IPS-20b (cell line): ENCODE results near the gene BIN1.

Experiments
- H3K27ac ChIP-seq: one replicate; pipeline ENCODE4 v1.5.1; 2013; ENCODE audit warnings: low read length
- H3K27me3 ChIP-seq: 2 replicates; pipeline ENCODE4 v1.6.1; 2013; ENCODE audit warnings: mild to moderate bottlenecking, low read length, inconsistent platforms; ENCODE audit not compliant: insufficient read depth
- H3K36me3 ChIP-seq: 2 replicates; pipeline ENCODE4 v1.6.1; 2013; ENCODE audit warnings: low read depth, mild to moderate bottlenecking, inconsistent platforms, low read length, moderate library complexity; ENCODE audit not compliant: insufficient read depth
- H3K4me1 ChIP-seq: 2 replicates; pipeline ENCODE4 v1.6.1; 2013; ENCODE audit warnings: mild to moderate bottlenecking, control low read depth, inconsistent platforms, low read length, moderate library complexity; ENCODE audit not compliant: insufficient read depth
- H3K4me3 ChIP-seq: 2 replicates; pipeline ENCODE4 v1.5.1; 2013; ENCODE audit warnings: mild to moderate bottlenecking, low read length, inconsistent platforms
- H3K9ac ChIP-seq: 2 replicates; pipeline ENCODE4 v1.6.1; 2013; ENCODE audit warnings: low read depth, mild to moderate bottlenecking, inconsistent platforms, low read length, moderate library complexity
- H3K9me3 ChIP-seq: 2 replicates; pipeline ENCODE4 v1.6.1; 2013; ENCODE audit warnings: mild to moderate bottlenecking, low read depth, low read length, inconsistent platforms; ENCODE audit not compliant: insufficient read depth

Gene BIN1

DNA sequence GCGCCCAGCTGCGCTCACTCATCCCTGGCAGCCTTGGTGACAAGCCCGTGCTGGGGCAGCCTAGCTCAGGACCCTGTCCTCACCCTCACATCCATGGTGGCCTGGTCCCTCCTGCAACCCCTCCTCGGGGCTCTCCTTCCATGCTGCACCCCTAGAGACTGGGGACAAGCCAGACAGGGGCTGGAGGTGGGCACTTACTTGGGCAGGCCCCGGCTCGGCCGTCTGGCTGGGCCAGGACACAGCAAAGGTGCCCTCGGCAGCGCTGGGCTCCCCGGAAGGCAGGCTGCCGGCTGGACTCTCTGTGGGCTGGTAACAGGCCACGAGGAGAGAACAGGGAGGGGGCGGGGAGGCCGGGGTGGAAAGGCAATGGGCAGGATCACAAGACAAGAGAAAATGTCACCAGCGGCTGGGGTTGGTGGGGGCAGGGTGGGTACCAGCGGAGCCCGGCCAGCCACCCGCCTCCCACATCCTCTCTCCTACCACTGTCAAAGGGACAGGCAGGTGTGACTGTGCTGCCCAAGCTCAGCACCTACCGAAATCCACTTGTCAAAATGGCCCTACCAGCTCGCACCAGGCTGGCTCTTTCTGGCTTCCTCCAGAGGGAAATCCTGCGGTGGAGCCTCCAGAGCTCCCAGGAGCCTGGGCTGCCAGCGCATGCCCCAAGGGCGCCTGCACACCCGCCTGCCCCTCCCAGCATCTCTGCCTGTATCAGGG is 54.7 kb downstream of the BIN1 start:
- H3K27me3 ChIP-seq, result no peaks in the 10 kb centered on the region
- no peak overlapping the region for H3K9ac ChIP-seq
- H3K9me3 ChIP-seq, result no peaks in the 10 kb centered on the region
- no peaks in the 10 kb centered on the region for H3K36me3 ChIP-seq
- H3K4me1 ChIP-seq, result no peaks in the 10 kb centered on the region
- no peak overlapping the region for H3K4me3 ChIP-seq
- no peak overlapping the region for H3K27ac ChIP-seq

DNA sequence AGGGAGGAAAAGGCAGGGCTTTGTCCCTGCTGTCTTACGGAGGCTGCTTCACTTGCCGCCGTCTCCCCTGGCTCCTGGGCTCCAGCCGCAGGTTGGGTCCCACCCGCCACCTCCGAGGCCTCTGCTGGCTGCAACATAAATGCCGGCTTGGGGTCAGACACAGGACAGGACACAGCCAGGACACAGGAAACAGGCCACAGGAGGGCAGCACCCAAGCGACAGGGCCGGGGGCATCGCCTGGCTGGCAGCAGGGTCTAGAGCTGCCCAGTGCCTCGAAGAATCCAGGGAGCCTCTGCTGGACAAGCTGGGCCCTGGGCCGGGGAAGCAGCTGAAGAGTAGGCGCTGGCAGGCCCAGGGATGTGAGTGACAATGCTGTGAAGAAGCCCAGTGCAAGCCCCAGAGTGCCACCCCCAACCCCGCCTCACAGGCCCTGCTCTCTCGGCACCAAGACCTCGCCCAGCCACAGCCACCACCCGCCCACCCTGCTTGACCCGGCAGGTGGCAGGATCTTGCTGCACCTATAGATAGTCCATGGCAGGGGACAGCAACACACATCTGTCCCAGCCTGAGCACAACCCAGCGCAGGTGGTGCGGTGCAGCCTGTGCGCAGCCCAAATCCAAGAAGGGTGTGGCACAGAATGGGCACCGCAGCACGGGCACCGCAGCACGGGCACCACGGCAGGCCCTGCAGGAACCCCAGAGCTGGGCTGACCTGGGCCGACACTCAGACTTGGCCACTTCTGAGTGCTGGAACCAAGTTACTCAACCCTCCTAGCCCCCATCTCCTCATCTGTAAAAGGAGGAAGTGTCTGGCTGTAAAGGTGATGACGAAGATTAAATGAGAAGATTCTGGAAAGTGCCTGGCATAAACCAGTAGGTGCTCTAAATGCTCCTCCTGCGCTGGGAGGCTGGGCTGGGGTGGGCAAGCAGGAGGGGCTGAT is 55.6 kb downstream of the BIN1 start:
- Histone ChIP-seq H3K9me3 (no peaks in the 10 kb centered on the region), H3K36me3 (no peaks in the 10 kb centered on the region), H3K9ac (no peak overlapping the region), H3K4me1 (no peaks in the 10 kb centered on the region), H3K4me3 (no peak overlapping the region), H3K27me3 (no peaks in the 10 kb centered on the region), H3K27ac (no peak overlapping the region)

DNA sequence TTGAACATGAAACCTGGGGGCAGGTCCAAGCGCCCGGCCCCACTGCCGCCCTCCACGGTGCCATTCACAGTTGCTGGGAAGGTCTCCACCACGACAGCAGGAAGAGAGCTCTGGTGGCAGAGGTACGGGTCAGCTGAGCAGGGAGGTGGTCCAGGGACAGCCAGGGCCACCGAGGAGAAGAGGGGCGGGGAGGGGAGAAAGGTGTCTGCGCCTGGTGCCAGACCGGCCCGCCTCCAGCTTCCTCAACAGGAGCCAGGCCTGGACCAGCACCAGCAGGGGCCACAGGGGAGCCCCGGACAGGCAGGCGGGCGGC is 56.2 kb downstream of the BIN1 start:
- no peak overlapping the region for H3K4me3 ChIP-seq
- H3K9ac ChIP-seq, result no peak overlapping the region
- H3K4me1 ChIP-seq, result no peaks in the 10 kb centered on the region
- H3K27ac ChIP-seq, result no peak overlapping the region
- H3K9me3 ChIP-seq, result no peaks in the 10 kb centered on the region
- no peaks in the 10 kb centered on the region for H3K27me3 ChIP-seq
- no peaks in the 10 kb centered on the region for H3K36me3 ChIP-seq

DNA sequence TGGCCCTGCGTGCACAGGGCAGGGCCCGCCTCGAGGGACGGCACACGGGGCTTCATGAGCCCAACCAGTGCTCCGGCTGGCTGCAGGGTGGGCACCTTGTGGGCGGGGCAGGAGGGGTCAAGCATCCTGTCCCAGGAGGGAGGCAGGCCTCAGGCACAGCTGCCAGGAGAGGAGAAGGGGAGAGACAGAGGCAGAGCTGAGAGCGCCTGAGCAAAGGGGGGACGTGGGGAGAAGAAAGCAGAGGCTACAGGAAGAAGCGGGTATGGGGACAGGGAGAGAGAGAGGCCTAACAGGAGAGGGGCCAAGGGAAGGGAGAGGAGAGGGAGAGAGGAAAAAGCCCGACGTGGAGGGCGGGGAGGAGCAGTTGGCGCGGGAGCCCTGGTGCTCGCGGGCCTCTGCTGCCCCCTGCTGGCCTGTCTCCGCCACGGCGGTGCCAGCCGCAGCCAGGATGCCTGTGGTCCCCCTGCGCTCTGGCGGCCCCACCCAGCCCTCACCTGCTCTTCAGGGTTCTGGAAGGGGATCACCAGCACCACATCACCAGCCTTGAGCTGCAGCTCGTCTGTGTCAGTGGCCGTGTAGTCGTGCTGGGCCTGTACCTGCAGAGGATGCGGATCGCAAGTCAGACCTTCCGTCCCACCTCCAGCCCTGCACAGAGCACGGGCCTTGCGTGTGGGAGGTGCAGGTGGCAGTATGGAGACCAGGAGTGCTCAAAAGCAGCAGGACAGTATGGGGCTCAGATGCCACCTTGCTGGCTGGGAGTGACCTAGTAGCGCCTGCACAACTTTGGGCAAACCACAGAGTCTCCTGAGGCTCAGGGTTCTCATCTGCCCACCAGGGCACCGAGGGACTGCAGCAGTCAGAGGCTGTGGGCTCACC is 56.8 kb downstream of the BIN1 start:
- Histone ChIP-seq H3K9me3 (no peaks in the 10 kb centered on the region), H3K27me3 (no peaks in the 10 kb centered on the region), H3K4me3 (no peak overlapping the region), H3K27ac (no peak overlapping the region), H3K36me3 (no peaks in the 10 kb centered on the region), H3K9ac (no peak overlapping the region), H3K4me1 (no peaks in the 10 kb centered on the region)

DNA sequence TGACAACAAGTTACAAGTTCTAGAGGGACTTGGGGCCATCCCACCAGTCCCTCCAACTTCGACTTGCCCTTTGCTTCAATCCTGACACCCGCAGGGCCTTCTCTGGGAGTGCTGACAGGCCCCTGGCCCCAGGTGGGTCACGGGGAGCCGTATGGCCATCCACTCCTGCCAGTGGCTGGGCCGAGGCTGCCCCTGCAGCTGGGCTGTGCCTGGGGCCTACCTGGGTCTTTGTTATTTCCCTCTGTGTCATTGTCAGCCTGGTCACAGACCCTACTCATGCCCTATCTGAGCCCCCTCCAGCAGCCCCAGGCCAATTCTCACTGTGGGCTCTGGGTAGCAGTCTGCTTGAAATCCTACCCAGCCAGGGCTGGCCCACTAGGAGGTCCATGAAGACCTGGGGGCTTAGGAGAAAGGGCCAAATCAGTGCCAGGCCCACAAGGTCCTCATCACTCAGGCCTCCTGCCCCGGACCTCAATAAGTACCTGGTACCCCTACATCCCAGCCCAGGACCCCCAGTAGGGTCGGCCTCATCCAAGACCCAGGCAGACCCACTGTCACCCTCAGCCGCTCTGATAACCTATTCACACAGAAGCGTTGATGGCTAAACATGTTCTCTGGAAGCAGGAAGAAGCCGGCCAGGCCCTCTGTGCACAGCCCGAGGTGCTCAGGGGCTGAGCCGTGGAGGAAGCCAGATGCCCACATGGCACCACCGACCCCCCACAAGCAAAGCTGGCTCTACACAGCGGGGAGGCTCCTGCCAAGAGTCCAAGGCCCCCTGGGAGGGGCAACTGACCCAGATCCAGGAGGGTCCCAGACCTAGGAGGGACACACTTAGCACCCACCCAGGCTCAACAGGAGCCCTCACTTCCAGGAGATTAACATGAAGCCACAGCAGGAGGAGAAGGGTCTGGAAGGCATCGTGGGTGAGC is 57.7 kb downstream of the BIN1 start:
- Histone ChIP-seq H3K9me3 (no peaks in the 10 kb centered on the region), H3K36me3 (no peaks in the 10 kb centered on the region), H3K27ac (no peak overlapping the region), H3K4me3 (no peak overlapping the region), H3K27me3 (no peaks in the 10 kb centered on the region), H3K9ac (no peak overlapping the region), H3K4me1 (no peaks in the 10 kb centered on the region)

DNA sequence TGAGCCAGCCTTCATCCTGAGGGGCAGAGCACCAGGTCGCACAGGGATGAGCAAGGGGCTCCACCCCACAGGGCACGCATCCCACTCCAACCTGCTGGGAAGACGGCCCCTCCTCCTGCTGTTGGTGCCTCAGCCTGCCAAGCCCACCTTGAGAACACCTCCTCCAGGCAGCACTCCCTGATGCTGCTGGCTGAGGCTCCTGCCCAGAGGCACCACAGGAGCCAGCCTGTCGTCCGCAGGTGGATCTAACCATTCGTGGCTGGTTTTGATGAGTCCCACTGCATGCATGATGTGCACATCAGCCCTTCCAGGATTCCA is 58.4 kb downstream of the BIN1 start:
- Histone ChIP-seq H3K27ac (no peak overlapping the region), H3K9ac (no peak overlapping the region), H3K9me3 (no peaks in the 10 kb centered on the region), H3K27me3 (no peaks in the 10 kb centered on the region), H3K4me3 (no peak overlapping the region), H3K4me1 (no peaks in the 10 kb centered on the region), H3K36me3 (no peaks in the 10 kb centered on the region)

DNA sequence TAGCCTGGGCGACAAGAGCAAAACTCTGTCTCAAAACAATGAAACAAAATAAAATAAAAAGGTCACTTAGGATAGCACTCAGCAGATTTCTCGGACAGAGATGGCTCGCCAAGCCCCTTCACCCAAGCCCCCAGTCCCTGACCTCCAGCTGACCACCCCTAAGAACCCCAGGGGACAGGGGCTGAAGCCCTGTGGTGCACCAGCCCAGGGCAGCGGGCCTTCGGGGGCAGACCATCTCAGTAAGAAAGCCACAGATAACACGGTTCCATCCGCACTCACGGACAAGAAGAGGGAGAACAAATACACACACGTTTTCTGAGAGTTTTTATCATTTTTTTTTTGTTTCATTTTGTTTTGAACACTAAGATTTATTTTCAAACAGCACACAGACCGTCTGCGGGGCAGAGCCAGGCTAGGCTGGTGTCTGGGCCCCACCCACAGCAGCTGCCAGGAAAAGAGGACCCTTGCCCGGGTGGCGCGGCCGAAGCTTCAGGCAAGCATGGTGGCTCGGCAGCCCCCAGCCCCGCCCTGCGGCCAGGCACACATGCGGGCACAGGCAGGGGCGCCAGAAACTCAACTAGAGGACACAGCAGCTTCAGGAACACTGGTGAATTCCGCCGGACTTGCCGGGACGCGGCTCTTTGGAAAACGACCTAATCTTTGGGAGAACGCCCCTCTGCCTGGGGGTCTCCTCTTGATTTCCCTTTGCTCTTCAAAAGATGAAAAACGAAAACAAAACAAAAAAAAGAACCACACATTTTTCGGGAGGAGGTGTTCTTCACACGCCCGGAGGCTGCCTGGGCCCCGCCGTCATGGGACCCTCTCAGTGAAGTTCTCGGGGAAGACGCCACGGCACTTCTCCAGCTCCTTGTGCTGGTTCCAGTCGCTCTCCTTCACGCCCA is 59.0 kb downstream of the BIN1 start:
- Histone ChIP-seq H3K9me3 (no peaks in the 10 kb centered on the region), H3K9ac (no peak overlapping the region), H3K4me3 (no peak overlapping the region), H3K27me3 (no peaks in the 10 kb centered on the region), H3K4me1 (no peaks in the 10 kb centered on the region), H3K27ac (no peak overlapping the region), H3K36me3 (no peaks in the 10 kb centered on the region)

DNA sequence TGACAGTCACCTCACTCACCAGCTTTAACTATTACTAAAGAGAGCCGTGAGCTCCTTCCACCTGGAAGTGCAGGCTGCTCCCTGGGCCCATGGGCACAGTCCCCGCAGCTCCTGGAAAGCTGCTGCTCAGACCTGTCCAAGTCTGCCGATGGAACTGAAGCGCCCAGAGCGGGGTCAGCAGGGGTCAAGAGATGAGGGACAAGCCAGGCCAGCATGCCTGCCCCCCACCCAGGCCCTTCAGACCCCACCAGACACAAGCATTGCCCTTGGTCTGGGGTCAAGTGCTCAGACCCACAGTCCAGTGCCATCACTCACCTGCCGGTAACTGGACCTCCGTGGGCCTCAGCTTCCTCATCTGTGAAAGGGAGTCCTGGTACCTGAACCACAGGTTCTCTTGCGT is 59.9 kb downstream of the BIN1 start:
- Histone ChIP-seq H3K4me3 (no peak overlapping the region), H3K27ac (no peak overlapping the region), H3K9ac (no peak overlapping the region), H3K4me1 (no peaks in the 10 kb centered on the region), H3K27me3 (no peaks in the 10 kb centered on the region), H3K36me3 (no peaks in the 10 kb centered on the region), H3K9me3 (no peaks in the 10 kb centered on the region)

DNA sequence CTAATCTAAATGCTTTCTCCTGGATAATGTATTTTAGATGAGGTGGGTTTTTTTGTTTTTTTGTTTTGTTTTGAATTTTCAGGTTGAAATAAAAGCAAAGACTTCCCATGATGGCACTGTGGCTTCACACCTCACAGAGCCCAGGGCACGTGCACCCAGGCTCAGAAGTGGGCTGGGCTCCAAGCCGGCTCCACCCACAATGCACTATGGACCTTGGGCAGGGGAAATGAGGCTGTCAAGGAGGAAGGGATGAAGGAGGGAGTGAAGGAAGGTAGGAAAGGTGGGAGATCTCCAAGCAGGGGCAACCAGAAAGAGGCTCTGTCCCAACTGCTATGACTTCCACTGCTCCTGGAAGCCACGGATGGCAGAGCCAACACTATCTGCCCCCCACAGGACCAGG is 60.4 kb downstream of the BIN1 start:
- H3K9ac ChIP-seq, result no peak overlapping the region

DNA sequence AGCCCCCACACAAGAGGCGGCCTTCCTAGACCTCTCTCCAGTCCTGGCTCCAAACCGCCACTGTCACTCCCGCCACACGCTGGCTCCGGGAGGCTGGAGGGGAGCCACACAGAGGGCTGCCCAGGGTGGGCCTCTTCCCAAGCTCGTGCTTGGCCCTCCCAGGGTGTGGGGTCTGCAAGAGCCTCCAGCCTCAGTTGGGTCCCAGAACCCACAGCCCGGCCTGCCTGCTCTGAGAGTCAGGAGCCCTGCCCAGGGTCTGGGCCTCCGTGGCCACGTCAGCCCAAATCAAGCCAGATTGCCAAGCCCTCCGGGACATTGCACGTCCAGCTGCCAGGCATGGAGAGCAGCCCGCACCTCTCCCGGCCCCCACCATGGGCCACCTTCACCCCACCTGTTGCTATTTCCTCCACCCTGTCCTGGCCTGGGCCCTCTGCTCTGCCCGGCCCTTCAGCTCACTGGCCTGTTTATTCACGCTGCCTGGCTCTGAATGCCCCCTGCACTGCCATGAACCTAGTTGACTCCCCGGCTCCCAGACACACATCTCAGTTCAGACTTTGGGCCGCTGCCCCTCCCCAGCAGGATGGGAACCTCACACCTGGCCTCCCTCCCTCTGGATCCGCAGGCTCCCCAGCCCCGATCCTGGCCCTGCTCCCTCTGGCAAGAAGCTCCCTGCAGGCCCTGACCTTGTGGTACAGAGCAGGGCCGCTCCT is 61.0 kb downstream of the BIN1 start:
- Histone ChIP-seq H3K36me3 (no peaks in the 10 kb centered on the region), H3K27ac (no peak overlapping the region), H3K27me3 (no peaks in the 10 kb centered on the region), H3K4me1 (no peaks in the 10 kb centered on the region), H3K9ac (no peak overlapping the region), H3K9me3 (no peaks in the 10 kb centered on the region), H3K4me3 (no peak overlapping the region)

More for the DNA sequence above, 60.4 kb downstream of the BIN1 start:
- H3K4me1 ChIP-seq, result no peaks in the 10 kb centered on the region
- H3K27ac ChIP-seq, result no peak overlapping the region
- no peaks in the 10 kb centered on the region for H3K27me3 ChIP-seq
- H3K4me3 ChIP-seq, result no peak overlapping the region
- no peaks in the 10 kb centered on the region for H3K36me3 ChIP-seq
- no peaks in the 10 kb centered on the region for H3K9me3 ChIP-seq
